ENCODE data around the gene KRTAP10-8. TPM values are rescaled to one million over a fixed set of nuclear protein-coding genes. Genes with fewer than 3 reads are reported as not detected.

KRTAP10-8 gene, protein sequence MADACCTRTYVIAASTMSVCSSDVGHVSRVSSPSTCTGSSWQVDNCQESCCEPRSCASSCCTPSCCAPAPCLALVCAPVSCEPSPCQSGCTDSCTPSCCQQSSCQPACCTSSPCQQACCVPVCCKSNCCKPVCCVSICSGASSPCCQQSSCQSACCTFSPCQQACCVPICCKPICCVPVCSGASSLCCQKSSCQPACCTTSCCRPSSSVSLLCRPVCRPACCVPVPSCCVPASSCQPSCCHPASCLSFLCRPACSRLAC
- not detected for total RNA-seq

DNA sequence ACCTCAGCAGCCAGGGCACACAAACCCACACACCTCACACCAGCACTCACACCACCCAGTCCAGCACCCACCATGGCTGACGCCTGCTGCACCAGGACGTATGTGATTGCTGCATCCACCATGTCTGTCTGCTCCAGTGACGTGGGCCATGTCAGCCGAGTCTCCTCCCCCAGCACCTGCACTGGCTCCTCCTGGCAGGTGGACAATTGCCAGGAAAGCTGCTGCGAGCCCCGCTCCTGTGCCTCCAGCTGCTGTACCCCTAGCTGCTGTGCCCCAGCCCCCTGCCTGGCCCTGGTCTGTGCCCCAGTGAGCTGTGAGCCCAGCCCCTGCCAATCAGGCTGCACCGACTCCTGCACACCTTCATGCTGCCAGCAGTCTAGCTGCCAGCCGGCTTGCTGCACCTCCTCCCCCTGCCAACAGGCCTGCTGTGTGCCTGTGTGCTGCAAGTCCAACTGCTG, at the start of gene KRTAP10-8:
Gene KRTAP10-8 (plus strand): TSS at position 51 of the 458 bp plus-strand sequence. CDS start 22 bp downstream, at position 73.
- ATAC-seq: no peak
- H3K9me3 ChIP-seq: no peaks in the 10 kb centered on the region
- no peaks in the 10 kb centered on the region for H3K36me3 ChIP-seq
- H3K4me1 ChIP-seq: no peaks in the 10 kb centered on the region
- H3K4me3 ChIP-seq: no peak within 1 kb of the TSS
- intact Hi-C loops (cut with DNase I; ENCODE audit: low total_unique reads) (no loop called here), in situ Hi-C loops (cut with MboI; ENCODE audit: low sequenced_read_pairs in 4 of 4) (no loop called here)
- no peak for DNase-seq
- H3K27me3 ChIP-seq: peaks cover 5 to 11% (median 5%) of the 10 kb centered on the region in 3 donors
- no peak for TF ChIP-seq CTCF (IDR thresholded peaks at IDR 0.05 in 4 of 5, conservative IDR thresholded peaks at IDR 0.05 in 1 of 5)
- TF ChIP-seq POLR2A (IDR thresholded peaks at IDR 0.05): no peak
- H3K27ac ChIP-seq: no peak within 1 kb of the TSS

DNA sequence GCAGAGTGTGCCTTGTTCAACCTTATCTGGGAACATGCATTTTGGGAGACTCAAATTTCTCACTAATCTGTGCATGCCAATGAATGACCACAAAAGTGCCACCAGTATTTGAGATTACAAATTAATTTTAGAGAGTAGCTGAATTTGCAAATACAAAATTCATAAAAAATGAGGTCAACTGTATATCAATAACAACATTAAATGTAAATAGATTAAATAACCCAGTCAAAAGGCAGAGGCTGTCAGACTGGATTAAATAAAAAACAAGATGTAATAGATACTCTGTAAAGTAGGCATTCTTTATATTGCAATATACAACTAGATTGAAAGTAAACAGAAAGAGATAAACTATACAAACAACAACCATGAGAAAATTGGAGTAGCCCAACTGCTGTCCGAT, 47.8 kb upstream of the KRTAP10-8 start:
- in situ Hi-C loops (cut with MboI; ENCODE audit: low sequenced_read_pairs in 4 of 4) (no loop called here), intact Hi-C loops (cut with DNase I; ENCODE audit: low total_unique reads) (no loop called here)
- Histone ChIP-seq H3K4me1 (no peaks in the 10 kb centered on the region), H3K9me3 (peaks cover 0 to 7% (median 0%) of the 10 kb centered on the region in 3 donors), H3K27me3 (peaks cover 0 to 8% (median 0%) of the 10 kb centered on the region in 3 donors), H3K36me3 (no peaks in the 10 kb centered on the region), H3K4me3 (no peak overlapping the region), H3K27ac (no peak overlapping the region)
- TF ChIP-seq CTCF (IDR thresholded peaks at IDR 0.05 in 4 of 5, conservative IDR thresholded peaks at IDR 0.05 in 1 of 5) (no peak), POLR2A (IDR thresholded peaks at IDR 0.05) (no peak)
- DNase-seq (no peak), ATAC-seq (no peak)

DNA sequence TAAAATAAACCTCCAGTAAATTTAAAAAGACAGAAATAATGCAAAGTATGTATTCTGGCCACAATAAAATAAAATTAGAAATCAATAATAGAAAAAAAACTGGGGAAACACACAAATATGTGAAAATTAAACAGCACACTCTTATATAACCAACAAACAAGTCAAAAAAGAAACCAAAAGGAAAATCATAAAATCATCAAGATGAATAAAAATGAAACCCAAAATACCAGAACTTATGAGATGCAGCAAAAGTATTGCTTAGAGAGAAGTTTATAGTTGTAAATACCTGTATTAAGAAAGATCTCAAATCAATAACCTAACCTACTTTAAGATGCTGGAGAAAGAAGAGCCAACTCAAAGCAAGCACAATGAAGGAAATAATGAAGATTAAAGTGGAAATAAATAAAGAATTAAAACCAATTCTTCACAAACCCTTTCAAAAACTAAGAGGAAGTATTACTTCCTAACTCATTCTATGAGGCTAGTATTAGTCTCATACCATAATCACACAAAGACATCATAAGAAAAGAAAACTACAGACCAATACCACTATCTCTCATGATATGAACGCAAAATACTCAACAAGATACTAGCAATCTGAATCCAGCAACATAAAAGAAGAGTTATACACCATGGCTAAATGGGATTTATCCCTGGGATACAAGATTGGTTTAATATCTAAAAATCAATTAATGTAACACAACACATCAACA, 46.8 kb upstream of the KRTAP10-8 start:
- intact Hi-C loops (cut with DNase I; ENCODE audit: low total_unique reads): no loop called here

DNA sequence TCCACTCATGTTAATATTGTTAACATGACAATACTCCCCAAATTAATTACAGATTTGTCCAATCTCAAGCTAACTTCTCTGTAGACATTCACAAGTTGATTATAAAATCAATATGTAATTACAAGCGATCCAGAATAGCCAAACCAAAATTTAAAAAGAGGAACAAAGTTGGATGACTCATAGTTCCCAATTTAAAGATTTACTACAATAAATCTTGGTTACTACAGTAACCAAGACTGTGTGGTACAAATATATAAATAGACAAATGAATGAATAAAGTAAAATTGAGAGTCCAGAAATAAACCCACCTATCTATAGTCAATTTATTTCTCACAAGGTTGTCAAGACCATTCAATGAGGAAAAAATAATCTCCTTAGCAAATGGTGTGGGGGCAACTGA, 45.5 kb upstream of the KRTAP10-8 start:
- no peak for DNase-seq
- in situ Hi-C loops (cut with MboI; ENCODE audit: low sequenced_read_pairs in 4 of 4): no loop called here
- H3K4me1 ChIP-seq: no peaks in the 10 kb centered on the region
- ATAC-seq: no peak
- H3K4me3 ChIP-seq: no peak overlapping the region
- peaks cover 0 to 10% (median 0%) of the 10 kb centered on the region in 3 donors for H3K27me3 ChIP-seq
- no peaks in the 10 kb centered on the region for H3K36me3 ChIP-seq
- no peak overlapping the region for H3K27ac ChIP-seq
- TF ChIP-seq POLR2A (IDR thresholded peaks at IDR 0.05): no peak
- intact Hi-C loops (cut with DNase I; ENCODE audit: low total_unique reads): no loop called here
- peaks cover 0 to 7% (median 0%) of the 10 kb centered on the region in 3 donors for H3K9me3 ChIP-seq

More for the DNA sequence above, 46.8 kb upstream of the KRTAP10-8 start:
- H3K27me3 ChIP-seq: peaks cover 0 to 8% (median 0%) of the 10 kb centered on the region in 3 donors
- in situ Hi-C loops (cut with MboI; ENCODE audit: low sequenced_read_pairs in 4 of 4): no loop called here
- DNase-seq: no peak
- H3K4me1 ChIP-seq: no peaks in the 10 kb centered on the region
- no peak for ATAC-seq
- H3K36me3 ChIP-seq: no peaks in the 10 kb centered on the region
- H3K27ac ChIP-seq: no peak overlapping the region
- TF ChIP-seq CTCF (IDR thresholded peaks at IDR 0.05 in 4 of 5, conservative IDR thresholded peaks at IDR 0.05 in 1 of 5): no peak
- TF ChIP-seq POLR2A (IDR thresholded peaks at IDR 0.05): no peak
- H3K4me3 ChIP-seq: no peak overlapping the region
- peaks cover 0 to 7% (median 0%) of the 10 kb centered on the region in 3 donors for H3K9me3 ChIP-seq

GRCh38 chr21:44567481-44568171, 44.3 kb upstream of the KRTAP10-8 start:
- DNase-seq (no peak), ATAC-seq (no peak)
- peaks cover 0 to 7% (median 0%) of the 10 kb centered on the region in 3 donors for H3K9me3 ChIP-seq
- H3K4me3 ChIP-seq: no peak overlapping the region
- H3K27me3 ChIP-seq: peaks cover 0 to 19% (median 0%) of the 10 kb centered on the region in 3 donors
- no peak overlapping the region for H3K27ac ChIP-seq
- intact Hi-C loops (cut with DNase I; ENCODE audit: low total_unique reads) (no loop called here), in situ Hi-C loops (cut with MboI; ENCODE audit: low sequenced_read_pairs in 4 of 4) (no loop called here)
- H3K4me1 ChIP-seq: no peaks in the 10 kb centered on the region
- TF ChIP-seq CTCF (IDR thresholded peaks at IDR 0.05 in 4 of 5, conservative IDR thresholded peaks at IDR 0.05 in 1 of 5) (no peak), POLR2A (IDR thresholded peaks at IDR 0.05) (no peak)
- no peaks in the 10 kb centered on the region for H3K36me3 ChIP-seq

Measured in gastrocnemius medialis (tissue), 4 donors.